Ovary (tissue), 3 donors: Measurements from ENCODE around the gene TUSC2.

Experiments used
- POLR2A ChIP-seq: fragments of 450-650 bp; IDR thresholded peaks from one replicate; pipeline ENCODE4 v1.6.1; 2017; ENCODE audit warnings: antibody characterized with exemption, mild to moderate bottlenecking, moderate library complexity
- TF ChIP-seq, protein P1 (sequence below), 3 donors: fragments of 450-650 bp in 2 of 3; fragments of 200-600 bp in 1 of 3; IDR thresholded peaks; one replicate each; pipeline versions ENCODE4 v1.5.1 to v1.8.0; 2016 to 2022; ENCODE audit warnings: antibody characterized with exemption in 3 of 3, mild to moderate bottlenecking in 1 of 3
- donor health status: DM: no; HTN: no; CAD: no.

DNA sequence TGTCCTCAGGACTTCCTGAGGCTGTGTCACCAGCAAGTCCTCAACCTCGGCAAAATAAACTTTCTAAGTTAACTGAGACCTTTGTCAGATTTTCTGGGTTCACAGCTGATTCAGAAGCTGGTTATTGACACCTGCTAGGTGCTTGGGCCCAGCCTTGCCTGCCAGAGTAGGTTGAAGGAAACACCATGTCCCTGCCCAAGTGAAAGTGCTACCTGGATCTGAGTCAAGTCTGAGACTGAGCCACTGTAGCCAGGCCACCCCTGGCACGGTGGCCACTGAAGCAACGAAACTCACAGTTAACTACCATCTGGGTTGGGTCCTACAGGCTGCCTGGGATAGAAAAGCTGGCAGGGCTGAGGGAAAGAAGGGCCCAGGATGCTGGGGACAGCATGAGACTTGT is 13.7 kb downstream of the TUSC2 start:
- TF ChIP-seq, protein P1, sequence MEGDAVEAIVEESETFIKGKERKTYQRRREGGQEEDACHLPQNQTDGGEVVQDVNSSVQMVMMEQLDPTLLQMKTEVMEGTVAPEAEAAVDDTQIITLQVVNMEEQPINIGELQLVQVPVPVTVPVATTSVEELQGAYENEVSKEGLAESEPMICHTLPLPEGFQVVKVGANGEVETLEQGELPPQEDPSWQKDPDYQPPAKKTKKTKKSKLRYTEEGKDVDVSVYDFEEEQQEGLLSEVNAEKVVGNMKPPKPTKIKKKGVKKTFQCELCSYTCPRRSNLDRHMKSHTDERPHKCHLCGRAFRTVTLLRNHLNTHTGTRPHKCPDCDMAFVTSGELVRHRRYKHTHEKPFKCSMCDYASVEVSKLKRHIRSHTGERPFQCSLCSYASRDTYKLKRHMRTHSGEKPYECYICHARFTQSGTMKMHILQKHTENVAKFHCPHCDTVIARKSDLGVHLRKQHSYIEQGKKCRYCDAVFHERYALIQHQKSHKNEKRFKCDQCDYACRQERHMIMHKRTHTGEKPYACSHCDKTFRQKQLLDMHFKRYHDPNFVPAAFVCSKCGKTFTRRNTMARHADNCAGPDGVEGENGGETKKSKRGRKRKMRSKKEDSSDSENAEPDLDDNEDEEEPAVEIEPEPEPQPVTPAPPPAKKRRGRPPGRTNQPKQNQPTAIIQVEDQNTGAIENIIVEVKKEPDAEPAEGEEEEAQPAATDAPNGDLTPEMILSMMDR (IDR thresholded peaks at IDR 0.05), result no peak
- TF ChIP-seq POLR2A, result no peak
